ENCODE measurements around the gene PCOLCE2. TPM values are rescaled to one million over a fixed set of nuclear protein-coding genes. Genes with fewer than 3 reads are reported as not detected.

The PCOLCE2 gene
- total and polyA plus RNA-seq, 8 donors = 0.75 to 26.9 (median 3.7) TPM; not detected in 2

- Histone ChIP-seq H3K4me1 (no peaks in the 10 kb centered on the region), H3K36me3 (no peaks in the 10 kb centered on the region), H3K4me3 (no peak overlapping the region), H3K27ac (no peak overlapping the region), H3K27me3 (no peaks in the 10 kb centered on the region), H3K9me3 (no peaks in the 10 kb centered on the region)
- no peak for TF ChIP-seq POLR2AphosphoS5 (IDR thresholded peaks at IDR 0.05)
- TF ChIP-seq, protein P1, sequence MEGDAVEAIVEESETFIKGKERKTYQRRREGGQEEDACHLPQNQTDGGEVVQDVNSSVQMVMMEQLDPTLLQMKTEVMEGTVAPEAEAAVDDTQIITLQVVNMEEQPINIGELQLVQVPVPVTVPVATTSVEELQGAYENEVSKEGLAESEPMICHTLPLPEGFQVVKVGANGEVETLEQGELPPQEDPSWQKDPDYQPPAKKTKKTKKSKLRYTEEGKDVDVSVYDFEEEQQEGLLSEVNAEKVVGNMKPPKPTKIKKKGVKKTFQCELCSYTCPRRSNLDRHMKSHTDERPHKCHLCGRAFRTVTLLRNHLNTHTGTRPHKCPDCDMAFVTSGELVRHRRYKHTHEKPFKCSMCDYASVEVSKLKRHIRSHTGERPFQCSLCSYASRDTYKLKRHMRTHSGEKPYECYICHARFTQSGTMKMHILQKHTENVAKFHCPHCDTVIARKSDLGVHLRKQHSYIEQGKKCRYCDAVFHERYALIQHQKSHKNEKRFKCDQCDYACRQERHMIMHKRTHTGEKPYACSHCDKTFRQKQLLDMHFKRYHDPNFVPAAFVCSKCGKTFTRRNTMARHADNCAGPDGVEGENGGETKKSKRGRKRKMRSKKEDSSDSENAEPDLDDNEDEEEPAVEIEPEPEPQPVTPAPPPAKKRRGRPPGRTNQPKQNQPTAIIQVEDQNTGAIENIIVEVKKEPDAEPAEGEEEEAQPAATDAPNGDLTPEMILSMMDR (IDR thresholded peaks at IDR 0.05) = peak in 1 of 7 experiments; percentile 17
- intact Hi-C loops (cut with DNase I; ENCODE audit: low total_unique reads) = no loop called here
- WGBS, 5 donors = 43 to 62% (median 50%) methylated on average over 4 of the region's 4 CpGs
- no peak for DNase-seq
Measured at GRCh38 chr3:142844339-142844977, 44.4 kb downstream of the PCOLCE2 start.

- intact Hi-C loops (cut with DNase I; ENCODE audit: low total_unique reads) = loop anchor here (10.0 kb wide), 1 partner anchor 145 kb away; no protein-coding TSS in a partner anchor
- no peaks in the 10 kb centered on the region for H3K4me1 ChIP-seq
- no peak overlapping the region for H3K27ac ChIP-seq
- 58 to 71% (median 65%) methylated on average over 2 of the region's 2 CpGs for WGBS, 5 donors
- no peaks in the 10 kb centered on the region for H3K36me3 ChIP-seq
- H3K9me3 ChIP-seq = no peaks in the 10 kb centered on the region
- TF ChIP-seq POLR2AphosphoS5 (IDR thresholded peaks at IDR 0.05) (no peak), POLR2A (IDR thresholded peaks at IDR 0.05) (no peak), EP300 (IDR thresholded peaks at IDR 0.05) (no peak)
- TF ChIP-seq, protein P1 (IDR thresholded peaks at IDR 0.05) = no peak
- no peak for DNase-seq
- H3K27me3 ChIP-seq = no peaks in the 10 kb centered on the region
- no peak overlapping the region for H3K4me3 ChIP-seq
Measured at GRCh38 chr3:142839831-142840230, 49.1 kb downstream of the PCOLCE2 start.

GRCh38 chr3:142837526-142837925 is 51.4 kb downstream of the PCOLCE2 start:
- Histone ChIP-seq H3K4me3 (no peak overlapping the region), H3K27me3 (no peaks in the 10 kb centered on the region), H3K27ac (no peak overlapping the region), H3K36me3 (no peaks in the 10 kb centered on the region), H3K9me3 (no peaks in the 10 kb centered on the region), H3K4me1 (no peaks in the 10 kb centered on the region)
- TF ChIP-seq POLR2A (IDR thresholded peaks at IDR 0.05) = no peak
- TF ChIP-seq, protein P1 (IDR thresholded peaks at IDR 0.05) = no peak
- TF ChIP-seq EP300 (IDR thresholded peaks at IDR 0.05) = no peak
- TF ChIP-seq POLR2AphosphoS5 (IDR thresholded peaks at IDR 0.05) = no peak
- intact Hi-C loops (cut with DNase I; ENCODE audit: low total_unique reads) = loop anchor here (10.0 kb wide), 1 partner anchor 147 kb away; no protein-coding TSS in a partner anchor
- 89 to 97% (median 94%) methylated on average over 1 of the region's 1 CpG for WGBS, 5 donors
- DNase-seq = no peak

DNA sequence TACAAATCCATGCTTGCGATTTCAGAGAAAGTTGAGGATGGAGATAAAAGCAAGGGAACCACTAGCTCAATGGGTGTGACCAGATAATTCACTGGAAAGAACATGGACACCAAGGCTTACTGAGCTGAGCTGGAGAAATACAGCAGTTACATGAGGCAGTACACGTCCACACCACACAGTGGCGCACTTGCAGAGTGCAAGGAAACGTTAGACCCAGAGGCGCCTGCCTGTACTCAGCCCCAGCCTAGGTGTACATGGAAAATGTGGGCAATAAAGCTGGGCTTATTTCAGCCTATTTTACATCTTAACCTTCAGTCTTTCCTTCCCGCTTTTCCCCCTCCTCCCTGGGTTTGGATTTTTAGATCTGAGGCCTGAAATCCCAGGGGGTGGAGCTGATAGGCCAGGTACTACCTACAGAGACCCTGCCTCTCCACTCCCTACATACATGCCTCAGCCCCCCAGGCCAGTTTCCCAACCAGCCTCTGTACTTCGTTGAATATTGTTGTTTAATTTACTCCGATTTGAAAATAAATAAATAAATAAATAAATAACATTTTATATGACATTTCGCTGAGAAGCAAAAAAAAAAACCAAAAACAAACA is 60.1 kb downstream of the PCOLCE2 start:
- 15 to 26% (median 18%) methylated on average over 9 of the region's 9 CpGs for WGBS, 5 donors
- peak; percentile 83 to 91 for DNase-seq
- H3K4me3 ChIP-seq = no peak overlapping the region
- no peak for TF ChIP-seq POLR2A (IDR thresholded peaks at IDR 0.05)
- TF ChIP-seq, protein P1 (IDR thresholded peaks at IDR 0.05) = peak in 5 of 7 experiments; percentile 64 to 83 (median 73)
- no peak for TF ChIP-seq EP300 (IDR thresholded peaks at IDR 0.05)
- H3K36me3 ChIP-seq = no peaks in the 10 kb centered on the region
- no peaks in the 10 kb centered on the region for H3K27me3 ChIP-seq
- H3K27ac ChIP-seq = no peak overlapping the region
- intact Hi-C loops (cut with DNase I; ENCODE audit: low total_unique reads) = no loop called here
- H3K4me1 ChIP-seq = no peaks in the 10 kb centered on the region
- no peaks in the 10 kb centered on the region for H3K9me3 ChIP-seq
